LNCaP clone FGC (cell line): Measurements from ENCODE around the gene ZFYVE9.
A peak's percentile ranks its signal among the peaks of the same experiment; 100 is the strongest.

Experiments used
- DNase-seq: peaks from one replicate; pipeline ENCODE4 v3.0.0-alpha.2; 2011; ENCODE audit warnings: low read depth
- H3K4me3 ChIP-seq: 2 replicates; pipeline ENCODE4 v1.5.1; 2011; ENCODE audit warnings: mild to moderate bottlenecking, low read depth, low read length, control low read depth
- TF ChIP-seq, protein P1 (sequence below): IDR thresholded peaks from 2 replicates; pipeline ENCODE4 v1.5.1; 2012; ENCODE audit warnings: mild to moderate bottlenecking; ENCODE audit not compliant: control insufficient read depth, insufficient read depth; ENCODE audit errors: extremely low read depth

The ZFYVE9 gene

DNA sequence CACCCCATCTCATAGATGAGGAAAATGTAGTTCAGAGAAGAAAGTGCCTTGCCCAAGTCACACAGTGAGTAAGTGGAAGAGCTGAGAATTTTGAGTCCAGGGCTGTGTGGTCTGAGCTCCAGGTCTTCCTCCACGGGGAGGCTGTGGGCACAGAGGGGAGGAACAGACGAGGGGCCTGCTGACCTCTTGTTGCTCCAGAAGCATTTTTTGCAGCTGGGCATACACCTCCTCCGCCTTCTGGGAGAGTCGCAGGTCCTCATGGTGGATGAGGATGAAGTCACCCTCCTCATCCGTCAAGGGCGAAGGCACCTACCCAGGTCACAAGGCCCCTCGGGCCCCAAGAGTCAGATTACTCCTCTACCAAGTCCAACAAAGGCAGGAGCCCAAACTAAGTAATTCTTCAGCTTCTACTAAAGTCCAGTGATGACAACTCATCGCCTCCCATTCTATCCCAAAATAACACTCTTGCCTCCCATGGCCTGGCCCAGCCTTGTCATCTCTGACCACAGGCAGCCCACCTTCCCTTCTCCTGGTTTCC is 215.0 kb downstream of the ZFYVE9 start:
- no peak for DNase-seq
- no peak overlapping the region for H3K4me3 ChIP-seq
- TF ChIP-seq, protein P1, sequence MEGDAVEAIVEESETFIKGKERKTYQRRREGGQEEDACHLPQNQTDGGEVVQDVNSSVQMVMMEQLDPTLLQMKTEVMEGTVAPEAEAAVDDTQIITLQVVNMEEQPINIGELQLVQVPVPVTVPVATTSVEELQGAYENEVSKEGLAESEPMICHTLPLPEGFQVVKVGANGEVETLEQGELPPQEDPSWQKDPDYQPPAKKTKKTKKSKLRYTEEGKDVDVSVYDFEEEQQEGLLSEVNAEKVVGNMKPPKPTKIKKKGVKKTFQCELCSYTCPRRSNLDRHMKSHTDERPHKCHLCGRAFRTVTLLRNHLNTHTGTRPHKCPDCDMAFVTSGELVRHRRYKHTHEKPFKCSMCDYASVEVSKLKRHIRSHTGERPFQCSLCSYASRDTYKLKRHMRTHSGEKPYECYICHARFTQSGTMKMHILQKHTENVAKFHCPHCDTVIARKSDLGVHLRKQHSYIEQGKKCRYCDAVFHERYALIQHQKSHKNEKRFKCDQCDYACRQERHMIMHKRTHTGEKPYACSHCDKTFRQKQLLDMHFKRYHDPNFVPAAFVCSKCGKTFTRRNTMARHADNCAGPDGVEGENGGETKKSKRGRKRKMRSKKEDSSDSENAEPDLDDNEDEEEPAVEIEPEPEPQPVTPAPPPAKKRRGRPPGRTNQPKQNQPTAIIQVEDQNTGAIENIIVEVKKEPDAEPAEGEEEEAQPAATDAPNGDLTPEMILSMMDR: no peak

DNA sequence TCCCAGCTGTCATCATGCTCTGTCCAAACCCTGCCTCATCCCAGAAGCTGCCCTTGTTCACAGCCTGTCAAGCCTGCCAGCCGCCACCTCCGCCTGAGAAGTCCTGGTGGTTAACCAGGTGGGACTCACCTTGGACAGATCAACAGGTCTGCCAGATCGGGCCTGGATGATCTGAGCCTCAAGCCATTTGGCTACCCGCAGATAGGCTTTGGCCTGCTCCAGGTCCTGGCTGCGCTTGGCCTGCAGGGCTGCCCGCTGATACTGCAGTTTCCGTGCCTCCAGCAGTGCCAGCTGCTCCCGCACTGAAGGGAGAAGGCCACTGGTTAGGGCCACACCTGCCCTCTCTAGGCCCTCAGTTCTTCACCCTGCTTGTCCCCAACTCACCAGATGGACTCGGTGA is 215.5 kb downstream of the ZFYVE9 start:
- no peak for DNase-seq
- no peak overlapping the region for H3K4me3 ChIP-seq
- TF ChIP-seq, protein P1: no peak

DNA sequence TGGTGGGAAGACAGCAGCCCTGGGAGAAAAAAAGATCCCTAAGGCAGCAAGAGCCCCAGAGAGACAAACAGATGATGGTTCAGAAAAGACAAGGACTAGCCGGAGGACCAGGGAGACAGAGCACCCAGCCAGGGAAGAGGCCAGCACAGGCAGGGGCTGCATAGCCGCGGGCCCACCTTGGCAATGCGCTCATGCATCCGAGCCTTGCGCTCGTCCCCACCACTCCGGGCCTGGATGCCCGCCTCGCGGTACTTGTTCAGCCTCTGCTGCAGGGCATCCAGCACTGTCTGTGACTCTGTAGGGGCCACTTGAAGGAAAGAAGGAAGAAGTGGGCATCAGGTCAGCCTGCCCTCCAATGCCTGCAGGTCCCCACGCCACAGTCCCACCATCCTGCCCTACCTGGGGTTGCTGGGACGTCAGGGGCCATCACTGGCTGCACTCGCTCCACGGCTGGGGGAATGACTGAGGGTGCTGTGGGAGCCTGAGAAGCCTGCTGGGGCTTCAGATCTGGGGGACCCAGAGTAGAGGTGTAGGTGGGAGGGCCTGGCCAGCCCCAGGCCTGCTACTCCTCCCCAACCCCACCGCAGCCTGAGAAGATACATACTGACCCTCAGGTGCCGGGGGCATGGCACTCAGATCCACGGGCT is 217.1 kb downstream of the ZFYVE9 start:
- DNase-seq: no peak
- no peak overlapping the region for H3K4me3 ChIP-seq
- TF ChIP-seq, protein P1: no peak

DNA sequence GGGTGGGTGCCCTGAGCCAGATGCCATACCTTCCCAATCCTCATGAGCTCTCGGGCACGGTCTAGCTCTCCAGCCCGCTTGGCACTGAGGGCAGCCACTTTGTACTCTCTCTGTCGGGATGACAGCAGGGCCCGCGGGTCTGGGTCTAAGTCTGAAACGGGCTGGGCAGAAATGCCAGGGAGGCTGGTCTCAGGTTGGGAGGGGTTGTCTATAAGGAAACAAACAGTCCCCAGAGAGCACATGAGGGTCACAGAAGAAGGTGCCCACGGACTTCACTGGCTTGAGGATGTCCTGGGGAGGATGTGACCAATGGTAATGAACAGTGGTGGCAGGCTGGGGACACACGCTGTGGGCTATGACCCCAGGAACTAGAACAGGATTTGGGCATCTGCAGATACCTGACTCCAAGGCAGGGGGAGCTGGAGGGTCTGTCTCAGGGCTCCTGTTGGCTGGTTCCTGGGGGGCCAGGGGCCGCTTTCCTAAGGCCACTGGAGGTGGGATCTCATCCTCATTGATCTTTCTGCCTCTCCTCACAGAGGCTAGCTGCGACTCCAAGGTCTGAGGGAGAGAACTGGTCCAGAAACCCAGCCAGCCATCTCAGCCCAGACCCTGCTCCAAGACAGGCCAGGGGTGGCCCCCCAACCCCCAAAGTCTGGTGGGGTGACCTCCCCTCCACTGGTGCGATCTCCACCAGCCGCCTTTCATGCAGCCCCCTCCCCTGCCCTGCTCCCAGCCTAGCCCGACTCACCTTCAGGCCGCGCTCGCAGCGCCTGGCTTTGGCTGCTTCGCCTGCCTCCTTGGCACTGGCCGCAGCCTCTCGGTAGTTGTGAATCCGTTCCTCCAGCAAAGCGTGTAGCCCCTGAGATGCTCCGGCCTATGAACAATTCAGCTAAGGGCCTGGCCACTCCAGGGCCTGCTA is 218.0 kb downstream of the ZFYVE9 start:
- no peak for DNase-seq
- no peak overlapping the region for H3K4me3 ChIP-seq
- TF ChIP-seq, protein P1: no peak

DNA sequence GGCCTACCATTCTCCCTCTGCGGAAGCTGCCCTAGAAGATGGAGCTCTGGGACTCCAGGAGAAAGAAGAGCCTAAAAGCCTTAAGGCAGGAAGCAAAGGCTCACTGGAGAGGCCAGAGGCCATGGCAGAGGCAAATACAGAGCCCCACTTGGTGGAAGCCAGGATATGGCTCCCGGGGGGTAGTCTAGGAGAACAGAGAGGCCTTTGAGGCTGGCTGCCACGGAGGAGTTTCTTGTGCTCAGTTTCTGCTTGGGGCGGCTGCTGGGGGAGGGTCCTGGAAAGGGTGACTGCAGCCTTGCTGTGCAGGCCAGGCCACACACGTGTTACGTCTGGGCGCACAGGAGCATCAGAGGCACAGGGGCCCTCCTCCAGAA is 218.7 kb downstream of the ZFYVE9 start:
- H3K4me3 ChIP-seq: no peak overlapping the region
- TF ChIP-seq, protein P1: no peak
- DNase-seq: no peak

DNA sequence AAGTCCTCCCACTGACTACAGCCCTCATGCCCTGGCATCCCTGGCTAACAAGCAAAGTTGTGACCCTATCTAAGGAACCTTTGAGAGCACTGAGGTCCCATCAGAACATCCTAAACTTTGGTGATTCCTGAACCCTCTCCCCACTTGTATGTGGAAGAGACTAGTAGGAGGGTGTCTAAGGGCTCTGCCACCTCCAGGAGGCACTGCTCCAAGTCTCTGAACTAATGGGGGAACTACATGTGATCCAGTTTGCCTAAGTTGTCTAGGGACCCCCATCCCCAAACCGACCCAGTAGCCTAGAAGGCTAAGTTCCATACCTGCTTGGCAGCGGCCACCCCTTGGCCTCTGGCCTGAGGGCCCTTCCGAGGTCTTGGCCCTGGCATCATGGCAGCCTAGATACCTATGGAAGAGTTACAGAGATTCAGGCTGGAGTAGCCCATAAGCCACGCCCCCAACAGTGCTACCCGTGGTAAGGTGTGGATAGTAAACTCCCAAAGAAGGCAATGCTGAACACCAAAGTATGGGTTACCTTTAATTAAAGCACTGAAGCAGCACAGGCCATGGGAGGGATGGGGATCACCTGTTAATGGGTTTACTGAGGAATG is 222.4 kb downstream of the ZFYVE9 start:
- no peak for DNase-seq
- peak overlapping the region; percentile 78 for H3K4me3 ChIP-seq
- TF ChIP-seq, protein P1: no peak
